Stimulated activated CD8-positive, alpha-beta memory T cell treated with anti-CD3 and anti-CD28 coated beads, Interleukin-2, amount 100 ng/mL, for 1 hour (primary cell): ENCODE results near the gene ART3.
A peak's percentile ranks its signal among the peaks of the same experiment; 100 is the strongest.

ENCODE experiments used
- DNase-seq, 2 donors: peaks; one replicate each; pipeline ENCODE4 v3.0.0-alpha.2; 2020; ENCODE audit warnings: low read depth in 2 of 2

The ART3 gene

DNA sequence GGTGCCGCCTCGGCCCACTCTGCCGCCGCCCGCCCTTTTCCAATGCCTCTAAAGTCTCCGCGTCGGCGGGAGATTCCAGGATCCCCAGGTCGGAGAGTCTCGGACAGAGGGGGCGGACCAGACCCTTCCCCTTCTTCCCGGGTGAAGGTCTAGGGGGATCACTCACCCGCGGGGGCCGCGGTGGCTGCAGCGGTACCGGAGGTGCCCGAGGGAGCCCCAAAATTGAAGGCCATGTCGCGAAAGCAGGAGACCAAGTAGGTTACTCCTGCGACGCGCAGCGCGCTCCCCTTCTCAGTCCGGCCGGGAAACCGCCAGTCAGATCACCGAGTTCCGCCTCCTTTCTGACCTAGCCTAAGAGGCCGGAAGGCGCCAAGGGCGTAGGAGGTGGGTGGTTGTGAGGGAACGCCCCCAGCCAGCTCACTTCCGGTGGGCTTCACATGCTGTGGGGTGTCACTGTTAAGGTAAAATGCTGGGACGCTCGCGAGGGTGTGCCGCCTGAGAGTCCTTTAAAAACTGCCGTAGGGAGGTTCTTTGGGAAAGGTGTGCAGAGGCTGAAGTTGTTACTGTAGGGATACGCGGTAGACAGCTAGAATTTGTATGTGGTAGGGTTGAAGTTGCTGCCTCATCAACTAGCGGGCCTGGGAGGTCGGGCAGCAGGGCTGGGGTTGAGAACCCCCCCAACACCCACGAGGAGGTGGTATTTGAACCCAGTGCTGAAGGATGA is 73.8 kb downstream of the ART3 start, which contains the start of gene NUP54:
NUP54 (minus strand) TSS at position 256 of the 724 bp plus-strand sequence; CDS start at position 233, 23 bp downstream.
- DNase-seq = peak; percentile 86 to 87

GRCh38 chr4:76153356-76153755 is 78.8 kb downstream of the ART3 start:
- DNase-seq = no peak

GRCh38 chr4:76155979-76156378 is 81.5 kb downstream of the ART3 start:
- no peak for DNase-seq

GRCh38 chr4:76156635-76157034 is 82.1 kb downstream of the ART3 start:
- DNase-seq = no peak

- DNase-seq = no peak
These were observed 85.8 kb downstream of the ART3 start for GRCh38 chr4:76160355-76160754.
